ENCODE measurements around the gene NFATC3. TPM values are rescaled to one million over a fixed set of nuclear protein-coding genes. Genes with fewer than 3 reads are reported as not detected.

NFATC3 gene
- total RNA-seq, 1 donor from 2014 or later, result 33.1 TPM

DNA sequence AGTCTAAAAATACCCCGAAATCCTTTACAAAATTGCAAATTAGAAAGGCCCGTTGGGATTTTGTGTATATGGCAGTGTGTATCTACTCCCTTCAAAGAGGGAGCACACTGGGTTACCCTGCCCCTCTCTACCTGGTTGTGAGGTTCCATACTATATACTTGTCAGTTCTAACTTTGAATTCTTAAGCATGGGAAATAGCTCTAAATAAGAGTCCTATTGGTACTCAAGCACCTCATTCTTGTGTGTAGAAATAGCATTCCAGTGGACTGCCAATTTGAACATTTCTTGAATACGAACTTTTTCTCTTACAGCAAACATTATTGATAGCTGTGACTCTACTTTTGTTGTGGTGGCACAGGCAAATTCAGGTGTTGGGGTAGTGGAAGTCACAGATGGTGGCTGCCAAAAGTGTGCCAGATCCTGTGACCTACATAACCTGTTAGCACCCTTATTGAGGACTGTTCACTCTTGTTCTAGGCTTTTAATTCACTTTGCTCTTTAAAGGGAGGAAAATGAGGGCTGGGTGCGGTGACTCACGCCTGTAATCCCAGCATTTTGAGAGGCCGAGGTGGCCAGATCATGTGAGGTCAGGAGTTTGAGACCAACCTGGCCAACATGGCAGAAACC, 134.7 kb downstream of the NFATC3 start:
- no peaks in the 10 kb centered on the region for H3K9me3 Mint-ChIP-seq (ENCODE audit: unreplicated experiment)
- H3K27ac Mint-ChIP-seq (ENCODE audit: unreplicated experiment), result no peak overlapping the region
- no peak overlapping the region for H3K4me3 Mint-ChIP-seq (ENCODE audit: unreplicated experiment)
- H3K4me1 Mint-ChIP-seq (ENCODE audit: low read depth, unreplicated experiment), result peaks cover 2% of the 10 kb centered on the region
- TF ChIP-seq, protein P1, sequence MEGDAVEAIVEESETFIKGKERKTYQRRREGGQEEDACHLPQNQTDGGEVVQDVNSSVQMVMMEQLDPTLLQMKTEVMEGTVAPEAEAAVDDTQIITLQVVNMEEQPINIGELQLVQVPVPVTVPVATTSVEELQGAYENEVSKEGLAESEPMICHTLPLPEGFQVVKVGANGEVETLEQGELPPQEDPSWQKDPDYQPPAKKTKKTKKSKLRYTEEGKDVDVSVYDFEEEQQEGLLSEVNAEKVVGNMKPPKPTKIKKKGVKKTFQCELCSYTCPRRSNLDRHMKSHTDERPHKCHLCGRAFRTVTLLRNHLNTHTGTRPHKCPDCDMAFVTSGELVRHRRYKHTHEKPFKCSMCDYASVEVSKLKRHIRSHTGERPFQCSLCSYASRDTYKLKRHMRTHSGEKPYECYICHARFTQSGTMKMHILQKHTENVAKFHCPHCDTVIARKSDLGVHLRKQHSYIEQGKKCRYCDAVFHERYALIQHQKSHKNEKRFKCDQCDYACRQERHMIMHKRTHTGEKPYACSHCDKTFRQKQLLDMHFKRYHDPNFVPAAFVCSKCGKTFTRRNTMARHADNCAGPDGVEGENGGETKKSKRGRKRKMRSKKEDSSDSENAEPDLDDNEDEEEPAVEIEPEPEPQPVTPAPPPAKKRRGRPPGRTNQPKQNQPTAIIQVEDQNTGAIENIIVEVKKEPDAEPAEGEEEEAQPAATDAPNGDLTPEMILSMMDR (IDR thresholded peaks at IDR 0.05; ENCODE audit: partially characterized antibody, unreplicated experiment), result no peak
- no peak for DNase-seq
- H3K36me3 Mint-ChIP-seq (ENCODE audit: unreplicated experiment), result no peaks in the 10 kb centered on the region
- no peaks in the 10 kb centered on the region for H3K27me3 Mint-ChIP-seq (ENCODE audit: unreplicated experiment)

DNA sequence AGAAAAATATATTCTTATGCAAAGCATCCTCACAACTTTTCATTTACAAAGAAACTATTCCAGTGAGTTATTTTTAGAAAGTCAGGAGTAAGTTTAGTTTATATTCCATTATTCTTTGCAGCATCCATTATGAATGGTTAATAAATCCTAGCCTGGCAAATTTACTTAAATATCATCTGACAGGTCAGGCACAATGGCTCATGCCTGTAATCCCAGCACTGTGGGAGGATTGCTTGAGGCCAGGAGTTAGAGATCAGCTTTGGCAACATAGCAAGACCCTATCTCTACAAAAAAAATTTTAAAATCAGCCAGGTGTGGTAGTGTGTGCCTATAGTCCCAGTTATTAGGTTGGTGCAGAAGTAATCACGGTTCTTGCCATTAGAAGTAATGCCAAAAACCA, 137.9 kb downstream of the NFATC3 start:
- no peaks in the 10 kb centered on the region for H3K27me3 Mint-ChIP-seq (ENCODE audit: unreplicated experiment)
- no peaks in the 10 kb centered on the region for H3K9me3 Mint-ChIP-seq (ENCODE audit: unreplicated experiment)
- H3K36me3 Mint-ChIP-seq (ENCODE audit: unreplicated experiment), result no peaks in the 10 kb centered on the region
- no peak overlapping the region for H3K27ac Mint-ChIP-seq (ENCODE audit: unreplicated experiment)
- peaks cover 4% of the 10 kb centered on the region for H3K4me1 Mint-ChIP-seq (ENCODE audit: low read depth, unreplicated experiment)
- no peak for DNase-seq
- no peak overlapping the region for H3K4me3 Mint-ChIP-seq (ENCODE audit: unreplicated experiment)
- TF ChIP-seq, protein P1 (IDR thresholded peaks at IDR 0.05; ENCODE audit: partially characterized antibody, unreplicated experiment), result no peak

DNA sequence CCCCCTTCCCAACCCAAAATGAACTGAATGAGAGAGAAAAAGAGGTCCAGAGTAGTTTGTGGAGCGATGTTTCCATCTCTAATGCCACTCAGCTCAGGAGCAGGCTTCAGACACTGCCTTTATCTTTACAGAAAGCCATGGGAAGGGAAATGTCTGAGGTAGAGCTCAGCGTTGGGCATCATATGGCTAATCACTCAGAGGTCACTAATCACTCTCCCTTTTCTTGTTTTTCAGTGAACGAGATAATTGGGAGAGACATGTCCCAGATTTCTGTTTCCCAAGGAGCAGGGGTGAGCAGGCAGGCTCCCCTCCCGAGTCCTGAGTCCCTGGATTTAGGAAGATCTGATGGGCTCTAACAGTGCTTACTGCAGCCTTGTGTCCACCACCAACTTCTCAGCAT, 140.9 kb downstream of the NFATC3 start:
- Mint-ChIP-seq H3K4me3 (ENCODE audit: unreplicated experiment) (no peak overlapping the region), H3K27me3 (ENCODE audit: unreplicated experiment) (no peaks in the 10 kb centered on the region), H3K36me3 (ENCODE audit: unreplicated experiment) (no peaks in the 10 kb centered on the region), H3K4me1 (ENCODE audit: low read depth, unreplicated experiment) (peaks cover 10% of the 10 kb centered on the region), H3K9me3 (ENCODE audit: unreplicated experiment) (no peaks in the 10 kb centered on the region), H3K27ac (ENCODE audit: unreplicated experiment) (no peak overlapping the region)
- TF ChIP-seq, protein P1 (IDR thresholded peaks at IDR 0.05; ENCODE audit: partially characterized antibody, unreplicated experiment), result no peak
- no peak for DNase-seq

DNA sequence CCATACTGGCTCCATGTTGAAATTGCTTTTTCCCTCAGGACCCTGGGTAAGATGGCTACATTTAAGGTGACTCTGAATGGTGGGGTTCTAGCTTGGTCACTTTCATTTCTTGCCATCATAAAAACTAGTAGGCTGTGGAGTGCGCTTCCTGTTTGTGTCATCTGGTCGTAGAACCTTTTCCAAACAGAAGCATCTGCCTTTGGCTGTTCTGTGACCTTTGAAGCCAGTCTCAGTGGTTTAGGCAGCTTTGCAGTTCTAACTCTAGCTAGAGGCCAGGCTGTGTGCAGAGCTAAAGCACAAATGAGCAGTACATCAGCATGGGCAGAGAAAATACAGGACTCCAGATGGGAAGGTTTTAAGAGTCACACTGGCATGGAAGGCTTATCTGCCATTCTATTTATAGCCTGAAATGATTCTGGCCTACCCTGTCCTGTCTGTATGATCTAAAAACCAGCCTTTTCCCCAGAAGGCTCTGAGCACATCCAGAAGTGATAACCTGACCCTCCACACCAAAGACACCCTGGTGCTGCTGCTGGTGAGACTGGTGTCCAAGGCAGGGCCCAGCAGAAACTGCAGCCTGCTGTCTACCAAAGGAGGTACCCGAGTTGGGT, 142.1 kb downstream of the NFATC3 start:
- TF ChIP-seq, protein P1 (IDR thresholded peaks at IDR 0.05; ENCODE audit: partially characterized antibody, unreplicated experiment), result no peak
- H3K27me3 Mint-ChIP-seq (ENCODE audit: unreplicated experiment), result no peaks in the 10 kb centered on the region
- no peaks in the 10 kb centered on the region for H3K36me3 Mint-ChIP-seq (ENCODE audit: unreplicated experiment)
- peaks cover 10% of the 10 kb centered on the region for H3K4me1 Mint-ChIP-seq (ENCODE audit: low read depth, unreplicated experiment)
- no peak for DNase-seq
- no peaks in the 10 kb centered on the region for H3K9me3 Mint-ChIP-seq (ENCODE audit: unreplicated experiment)
- no peak overlapping the region for H3K4me3 Mint-ChIP-seq (ENCODE audit: unreplicated experiment)
- no peak overlapping the region for H3K27ac Mint-ChIP-seq (ENCODE audit: unreplicated experiment)

GRCh38 chr16:68227850-68228553, 142.8 kb downstream of the NFATC3 start:
- Mint-ChIP-seq H3K36me3 (ENCODE audit: unreplicated experiment) (no peaks in the 10 kb centered on the region), H3K9me3 (ENCODE audit: unreplicated experiment) (no peaks in the 10 kb centered on the region), H3K4me1 (ENCODE audit: low read depth, unreplicated experiment) (peaks cover 10% of the 10 kb centered on the region), H3K27me3 (ENCODE audit: unreplicated experiment) (no peaks in the 10 kb centered on the region), H3K27ac (ENCODE audit: unreplicated experiment) (no peak overlapping the region), H3K4me3 (ENCODE audit: unreplicated experiment) (no peak overlapping the region)
- TF ChIP-seq, protein P1 (IDR thresholded peaks at IDR 0.05; ENCODE audit: partially characterized antibody, unreplicated experiment), result no peak
- DNase-seq, result no peak
